Type B pancreatic cell (in vitro differentiated cells): ENCODE measurements around the gene CHAD. TPM values are rescaled to one million over a fixed set of nuclear protein-coding genes. Genes with fewer than 3 reads are reported as not detected.
A peak's percentile ranks its signal among the peaks of the same experiment; 100 is the strongest.
"Not testable (repeated sequence)": the region's sequence is repeated elsewhere in the genome, so short reads cannot be mapped to it uniquely, and the experiment has no call there.

Experiments used
- DNase-seq: peaks from one replicate; pipeline ENCODE4 v3.0.0; 2021; ENCODE audit warnings: mixed read lengths; ENCODE audit not compliant: unreplicated experiment; ENCODE audit errors: extremely low spot score
- H3K27ac Mint-ChIP-seq: 2 replicates; pipeline ENCODE4 v1.8.0; 2021; ENCODE audit warnings: mild to moderate bottlenecking, mixed read lengths
- H3K27me3 Mint-ChIP-seq: 2 replicates; pipeline ENCODE4 v1.8.0; 2021; ENCODE audit warnings: mixed read lengths
- H3K36me3 Mint-ChIP-seq: 2 replicates; pipeline ENCODE4 v1.8.0; 2021; ENCODE audit warnings: mixed read lengths
- H3K4me1 Mint-ChIP-seq: one replicate; pipeline ENCODE4 v1.8.0; 2021; ENCODE audit warnings: mixed read lengths; ENCODE audit not compliant: unreplicated experiment
- H3K4me3 Mint-ChIP-seq: 2 replicates; pipeline ENCODE4 v1.8.0; 2021; ENCODE audit warnings: mild to moderate bottlenecking, mixed read lengths
- H3K9me3 Mint-ChIP-seq: 2 replicates; pipeline ENCODE4 v1.8.0; 2021; ENCODE audit warnings: mixed read lengths
- total RNA-seq: library from RNA; stranded (reverse); gene quantifications from 2 replicates; pipeline ENCODE4 v1.2.1, GENCODE V29; 2021; ENCODE audit warnings: low replicate concordance
- TF ChIP-seq, protein P1 (sequence below): fragments of 200-600 bp; sonication (generic); conservative IDR thresholded peaks from 2 replicates; pipeline ENCODE4 v1.5.0; 2021; ENCODE audit warnings: antibody characterized with exemption, mild to moderate bottlenecking

CHAD gene
- total RNA-seq, 1 donor from 2014 or later, result not detected

DNA sequence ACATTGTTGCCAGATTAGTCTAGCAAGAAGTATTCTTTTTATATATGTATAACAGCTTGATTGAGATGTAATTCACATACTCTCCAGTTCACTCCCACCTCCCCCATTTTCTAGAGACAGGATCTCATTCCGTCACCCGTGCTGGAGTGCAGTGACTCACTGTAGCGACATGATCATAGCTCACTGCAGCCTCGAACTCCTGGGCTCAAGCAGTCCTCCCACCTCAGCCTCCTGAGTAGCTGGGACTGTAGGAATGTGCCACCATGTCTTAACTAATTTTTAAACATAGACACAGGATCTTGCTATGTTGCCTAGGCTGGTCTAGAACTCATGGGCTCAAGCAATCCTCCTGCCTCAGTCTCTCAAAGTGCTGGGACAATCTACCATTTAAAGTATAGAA, 6.7 kb upstream of the CHAD start:
- TF ChIP-seq, protein P1, sequence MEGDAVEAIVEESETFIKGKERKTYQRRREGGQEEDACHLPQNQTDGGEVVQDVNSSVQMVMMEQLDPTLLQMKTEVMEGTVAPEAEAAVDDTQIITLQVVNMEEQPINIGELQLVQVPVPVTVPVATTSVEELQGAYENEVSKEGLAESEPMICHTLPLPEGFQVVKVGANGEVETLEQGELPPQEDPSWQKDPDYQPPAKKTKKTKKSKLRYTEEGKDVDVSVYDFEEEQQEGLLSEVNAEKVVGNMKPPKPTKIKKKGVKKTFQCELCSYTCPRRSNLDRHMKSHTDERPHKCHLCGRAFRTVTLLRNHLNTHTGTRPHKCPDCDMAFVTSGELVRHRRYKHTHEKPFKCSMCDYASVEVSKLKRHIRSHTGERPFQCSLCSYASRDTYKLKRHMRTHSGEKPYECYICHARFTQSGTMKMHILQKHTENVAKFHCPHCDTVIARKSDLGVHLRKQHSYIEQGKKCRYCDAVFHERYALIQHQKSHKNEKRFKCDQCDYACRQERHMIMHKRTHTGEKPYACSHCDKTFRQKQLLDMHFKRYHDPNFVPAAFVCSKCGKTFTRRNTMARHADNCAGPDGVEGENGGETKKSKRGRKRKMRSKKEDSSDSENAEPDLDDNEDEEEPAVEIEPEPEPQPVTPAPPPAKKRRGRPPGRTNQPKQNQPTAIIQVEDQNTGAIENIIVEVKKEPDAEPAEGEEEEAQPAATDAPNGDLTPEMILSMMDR, result no peak
- H3K27ac Mint-ChIP-seq, result no peak overlapping the region
- peaks cover 10% of the 10 kb centered on the region for H3K27me3 Mint-ChIP-seq
- no peak overlapping the region for H3K4me3 Mint-ChIP-seq
- H3K36me3 Mint-ChIP-seq, result peaks cover 4% of the 10 kb centered on the region
- H3K4me1 Mint-ChIP-seq, result peaks cover 14% of the 10 kb centered on the region
- no peak for DNase-seq
- no peaks in the 10 kb centered on the region for H3K9me3 Mint-ChIP-seq

DNA sequence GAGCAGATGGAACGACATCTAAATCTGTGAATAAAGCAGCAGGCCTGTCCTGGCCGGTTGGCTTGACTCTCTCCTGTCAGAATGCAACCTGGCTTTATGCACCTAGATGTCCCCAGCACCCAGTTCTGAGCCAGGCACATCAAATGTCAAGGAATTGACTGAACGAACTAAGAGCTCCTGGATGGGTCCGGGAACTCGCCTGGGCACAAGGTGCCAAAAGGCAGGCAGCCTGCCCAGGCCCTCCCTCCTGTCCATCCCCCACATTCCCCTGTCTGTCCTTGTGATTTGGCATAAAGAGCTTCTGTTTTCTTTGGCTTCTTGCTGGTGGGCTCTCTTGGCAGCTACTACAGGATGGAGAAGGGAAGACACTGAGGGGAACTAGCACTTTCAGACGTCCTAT, 5.8 kb upstream of the CHAD start:
- peaks cover 10% of the 10 kb centered on the region for H3K27me3 Mint-ChIP-seq
- peaks cover 11% of the 10 kb centered on the region for H3K4me1 Mint-ChIP-seq
- no peak overlapping the region for H3K4me3 Mint-ChIP-seq
- peaks cover 4% of the 10 kb centered on the region for H3K36me3 Mint-ChIP-seq
- TF ChIP-seq, protein P1, result no peak
- no peaks in the 10 kb centered on the region for H3K9me3 Mint-ChIP-seq
- H3K27ac Mint-ChIP-seq, result no peak overlapping the region
- no peak for DNase-seq

DNA sequence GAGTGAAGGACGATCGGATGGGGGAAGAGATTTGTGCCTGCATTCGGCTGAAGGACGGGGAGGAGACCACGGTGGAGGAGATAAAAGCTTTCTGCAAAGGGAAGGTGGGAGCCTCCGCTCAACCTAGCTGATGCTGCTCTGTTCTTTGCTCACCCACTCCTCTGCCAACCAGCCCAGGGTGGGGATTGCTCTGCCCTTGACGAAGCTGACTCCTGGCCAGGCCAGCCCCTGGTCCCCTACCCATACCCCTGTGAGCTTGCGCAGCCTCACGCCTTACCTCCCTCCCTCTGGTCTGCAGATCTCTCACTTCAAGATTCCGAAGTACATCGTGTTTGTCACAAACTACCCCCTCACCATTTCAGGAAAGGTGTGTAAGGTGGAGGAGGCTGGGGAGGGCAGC, 5.2 kb upstream of the CHAD start:
- Mint-ChIP-seq H3K36me3 (peaks cover 4% of the 10 kb centered on the region), H3K27ac (no peak overlapping the region), H3K4me3 (no peak overlapping the region), H3K4me1 (peaks cover 7% of the 10 kb centered on the region), H3K27me3 (peaks cover 10% of the 10 kb centered on the region), H3K9me3 (no peaks in the 10 kb centered on the region)
- TF ChIP-seq, protein P1, result no peak
- no peak for DNase-seq

DNA sequence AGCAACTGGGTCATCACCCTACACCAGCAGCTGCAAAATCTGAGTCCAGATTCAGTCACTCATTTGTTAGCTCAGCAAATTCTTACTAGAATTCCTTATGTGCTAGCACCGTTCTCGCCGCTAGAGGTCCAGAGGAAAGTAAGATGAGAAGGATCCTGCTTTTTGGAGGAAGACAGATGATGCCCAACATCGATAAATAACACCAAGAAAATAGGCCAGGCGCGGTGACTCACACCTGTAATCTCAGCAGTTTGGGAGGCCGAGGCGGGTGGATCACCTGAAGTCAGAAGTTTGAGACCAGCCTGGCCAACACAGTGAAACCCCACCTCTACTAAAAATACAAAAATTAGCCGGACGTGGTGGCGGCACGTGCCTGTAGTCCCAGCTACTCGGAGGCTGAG, 4.1 kb upstream of the CHAD start:
- TF ChIP-seq, protein P1, result peak; percentile 54
- not testable (repeated sequence) for H3K4me1 Mint-ChIP-seq, H3K36me3 Mint-ChIP-seq

DNA sequence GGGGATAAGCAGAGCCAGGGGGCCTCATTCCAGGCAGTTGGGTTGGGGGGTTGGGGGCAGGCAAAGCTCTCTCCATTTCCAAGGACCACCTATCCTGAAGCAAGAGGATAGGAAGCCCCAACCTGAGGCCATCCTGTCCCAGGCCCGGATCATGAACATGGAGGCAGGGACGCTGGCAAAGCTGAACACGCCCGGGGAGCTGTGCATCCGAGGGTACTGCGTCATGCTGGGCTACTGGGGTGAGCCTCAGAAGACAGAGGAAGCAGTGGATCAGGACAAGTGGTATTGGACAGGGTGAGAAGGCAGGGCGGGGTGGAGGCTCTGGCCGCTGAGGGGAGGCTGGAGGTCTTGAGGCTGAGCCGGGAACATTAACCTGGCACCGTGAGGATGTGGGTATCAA, 3.6 kb upstream of the CHAD start:
- Mint-ChIP-seq H3K9me3 (no peaks in the 10 kb centered on the region), H3K27ac (no peak overlapping the region), H3K4me3 (no peak overlapping the region), H3K36me3 (no peaks in the 10 kb centered on the region), H3K27me3 (peaks cover 18% of the 10 kb centered on the region), H3K4me1 (no peaks in the 10 kb centered on the region)
- DNase-seq, result no peak
- TF ChIP-seq, protein P1, result no peak

More for the DNA sequence above, 4.1 kb upstream of the CHAD start:
- H3K9me3 Mint-ChIP-seq, DNase-seq, H3K27ac Mint-ChIP-seq, H3K4me3 Mint-ChIP-seq: not testable (repeated sequence)
- H3K27me3 Mint-ChIP-seq, result peaks cover 13% of the 10 kb centered on the region
